Naive thymus-derived CD4-positive, alpha-beta T cell (primary cell): Measurements from ENCODE around the gene TMUB2. TPM values are rescaled to one million over a fixed set of nuclear protein-coding genes. Genes with fewer than 3 reads are reported as not detected.
A peak's percentile ranks its signal among the peaks of the same experiment; 100 is the strongest.

Experiments used
- ATAC-seq: fragments of 150-1000 bp; cut with Tn5 transposase; 2 replicates; pipeline ENCODE4 v1.10.0; 2021; ENCODE audit warnings: mild to moderate bottlenecking, moderate library complexity
- CTCF ChIA-PET: fragments of 350-600 bp; sonication (Branson Sonifier 250); formaldehyde crosslinking; loops from one replicate; lab custom pipeline; 2021; ENCODE audit warnings: antibody characterized with exemption; lab: Charles Lee
- POLR2A ChIA-PET: fragments of 350-600 bp; sonication (Branson Sonifier 250); formaldehyde crosslinking; loops from one replicate; lab custom pipeline; 2021; ENCODE audit warnings: antibody characterized with exemption, inconsistent platforms; lab: Charles Lee
- DNase-seq, 9 donors: peaks; one replicate each; pipeline versions ENCODE4 v3.0.0 to v3.0.0-alpha.2; 2020 to 2022; ENCODE audit warnings: mixed read lengths in 1 of 9
- H3K27ac ChIP-seq: one replicate; pipeline ENCODE4 v1.7.0; 2013; ENCODE audit warnings: mild to moderate bottlenecking, low read depth, low read length, moderate library complexity
- H3K27me3 ChIP-seq, 2 donors: one replicate each; pipeline ENCODE4 v1.7.0; 2013; ENCODE audit warnings: low read length in 2 of 2, mild to moderate bottlenecking in 2 of 2, moderate library complexity in 2 of 2; ENCODE audit not compliant: control insufficient read depth in 2 of 2, insufficient read depth in 2 of 2
- H3K36me3 ChIP-seq, 3 experiments: 1 replicate in 2 of 3; 2 replicates in 1 of 3; pipeline ENCODE4 v1.7.0; 2013; ENCODE audit warnings: low read length in 3 of 3, mild to moderate bottlenecking in 3 of 3, moderate library complexity in 1 of 3; ENCODE audit not compliant: insufficient read depth in 3 of 3, control insufficient read depth in 2 of 3
- H3K4me1 ChIP-seq, 2 donors: one replicate each; pipeline ENCODE4 v1.7.0; 2013; ENCODE audit warnings: low read length in 2 of 2, mild to moderate bottlenecking in 2 of 2, moderate library complexity in 1 of 2; ENCODE audit not compliant: control insufficient read depth in 2 of 2, insufficient read depth in 2 of 2
- H3K4me3 ChIP-seq: 2 replicates; pipeline ENCODE4 v1.7.0; 2013; ENCODE audit warnings: mild to moderate bottlenecking, low read length
- H3K9me3 ChIP-seq, 3 experiments: 1 replicate in 2 of 3; 2 replicates in 1 of 3; pipeline ENCODE4 v1.7.0; 2013; ENCODE audit warnings: low read length in 3 of 3; ENCODE audit not compliant: control insufficient read depth in 2 of 3
- H3K27ac Mint-ChIP-seq, 9 donors: one replicate each; pipeline ENCODE4 v1.8.0; 2020 to 2022; ENCODE audit warnings: mixed read lengths in 9 of 9, mild to moderate bottlenecking in 8 of 9, moderate library complexity in 5 of 9, inconsistent platforms in 2 of 9
- H3K27me3 Mint-ChIP-seq, 5 donors: one replicate each; pipeline ENCODE4 v1.8.0; 2021 to 2022; ENCODE audit warnings: mixed read lengths in 5 of 5, mild to moderate bottlenecking in 1 of 5
- H3K36me3 Mint-ChIP-seq, 5 donors: one replicate each; pipeline ENCODE4 v1.8.0; 2020 to 2022; ENCODE audit warnings: mixed read lengths in 5 of 5, mild to moderate bottlenecking in 3 of 5, inconsistent platforms in 1 of 5
- H3K4me1 Mint-ChIP-seq, 7 donors: one replicate each; pipeline ENCODE4 v1.8.0; 2020 to 2022; ENCODE audit warnings: mixed read lengths in 7 of 7, mild to moderate bottlenecking in 3 of 7, inconsistent platforms in 1 of 7
- H3K4me3 Mint-ChIP-seq, 10 donors: one replicate each; pipeline ENCODE4 v1.8.0; 2020 to 2022; ENCODE audit warnings: mild to moderate bottlenecking in 10 of 10, mixed read lengths in 10 of 10, moderate library complexity in 6 of 10, inconsistent platforms in 2 of 10
- H3K9me3 Mint-ChIP-seq, 11 donors: one replicate each; pipeline ENCODE4 v1.8.0; 2020 to 2022; ENCODE audit warnings: mixed read lengths in 11 of 11, mild to moderate bottlenecking in 4 of 11, inconsistent platforms in 1 of 11, moderate library complexity in 1 of 11
- intact Hi-C, 2 donors: fragments of 100-400 bp; cut with micrococcal nuclease; formaldehyde crosslinking; loops; one replicate each; pipeline ENCODE4 v1.15.1; 2023
- polyA plus RNA-seq, 2 donors: library from polyadenylated mRNA; unstranded; fragments of 300-500 nt; fragmentation: Illumina TruSeq; gene quantifications; one replicate each; pipeline ENCODE4 v1.2.3, GENCODE V29; 2021
- total RNA-seq, 6 experiments: library from RNA in 5 of 6; stranded (reverse) in 5 of 6; gene quantifications; 1 replicate in 5 of 6; 2 replicates in 1 of 6; pipeline ENCODE4 v1.2.3 and lab custom pipeline; 2021 to 2026

TMUB2 gene
- total and polyA plus RNA-seq, 7 experiments from 2014 or later: 21.8 to 56.0 (median 39.3) TPM

DNA sequence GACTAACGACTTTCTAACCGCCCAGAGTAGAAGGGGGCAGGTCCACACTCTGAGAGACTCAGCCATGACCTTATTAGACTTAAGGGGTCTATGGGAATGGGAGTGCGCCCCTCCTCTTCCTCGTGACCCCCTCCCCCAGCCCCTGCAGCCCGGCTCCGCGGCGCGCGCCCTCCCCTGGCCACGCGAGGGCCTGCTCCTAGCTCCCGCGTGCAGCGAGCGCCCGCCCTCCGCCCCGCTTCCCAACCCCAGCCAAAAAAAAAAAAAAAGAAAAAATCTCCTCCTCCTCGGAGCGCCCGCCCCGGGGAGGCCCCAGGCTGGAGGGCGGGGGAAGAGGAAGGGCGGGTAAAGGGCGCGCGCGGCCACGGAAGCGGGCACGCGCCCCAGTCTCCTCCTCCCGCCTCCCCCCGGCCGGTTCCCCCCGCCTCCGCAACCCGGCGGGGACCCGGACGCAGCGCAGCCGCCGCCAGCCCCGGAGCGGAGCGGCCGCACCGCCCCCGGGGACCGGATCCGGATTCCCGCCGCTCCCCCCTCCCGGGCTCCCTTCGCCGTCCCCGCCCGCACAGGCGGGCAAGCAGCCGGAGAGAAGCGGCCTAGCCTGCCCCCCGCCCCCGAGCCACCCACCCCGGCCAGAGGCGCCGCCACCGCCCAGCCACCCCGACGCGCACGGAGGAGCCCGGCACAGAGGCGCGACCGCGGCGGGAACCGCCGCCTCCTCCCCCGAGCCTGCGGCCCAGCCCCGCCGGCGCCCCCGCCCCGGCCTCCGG lies 31.8 kb downstream of the TMUB2 start:
- H3K4me1 ChIP-seq: peaks cover 38 to 42% of the 10 kb centered on the region in 2 donors
- Mint-ChIP-seq H3K9me3 (peaks cover 0 to 8% (median 0%) of the 10 kb centered on the region in 11 donors), H3K36me3 (peaks cover 6 to 38% (median 22%) of the 10 kb centered on the region in 5 donors), H3K27me3 (no peaks in the 10 kb centered on the region), H3K4me1 (peaks cover 48 to 53% (median 52%) of the 10 kb centered on the region in 7 donors), H3K27ac (peak overlapping the region; percentile 84 to 99 (median 97)), H3K4me3 (peak overlapping the region; percentile 76 to 94 (median 86))
- intact Hi-C loops: loop anchor here (1.0 to 10.0 kb wide), 8 partner anchors 8 to 1096 kb away; partner anchors contain the start of genes TMUB2 (in 2 of the 2), GPATCH8 (in 1 of the 2) and MAP3K14 (in 1 of the 2)
- H3K36me3 ChIP-seq: peaks cover 5 to 38% (median 23%) of the 10 kb centered on the region in 3 experiments
- ChIA-PET POLR2A (interaction anchor here (0.6 to 14.1 kb wide), 9 partner anchors 9 to 955 kb away, joined by 3 to 319 read pairs (median 25); partner anchors contain the start of genes ATXN7L3, SLC25A39 and TMUB2), CTCF (interaction anchor here (0.6 to 4.4 kb wide), 5 partner anchors 8 to 315 kb away, joined by 3 to 33 read pairs (median 3); no protein-coding TSS in a partner anchor)
- no peaks in the 10 kb centered on the region for H3K27me3 ChIP-seq
- ATAC-seq (peak; percentile 80), DNase-seq (peak; percentile 82 to 93 (median 92))
- peak overlapping the region; percentile 68 for H3K4me3 ChIP-seq
- no peaks in the 10 kb centered on the region for H3K9me3 ChIP-seq
- H3K27ac ChIP-seq: peak overlapping the region; percentile 90

DNA sequence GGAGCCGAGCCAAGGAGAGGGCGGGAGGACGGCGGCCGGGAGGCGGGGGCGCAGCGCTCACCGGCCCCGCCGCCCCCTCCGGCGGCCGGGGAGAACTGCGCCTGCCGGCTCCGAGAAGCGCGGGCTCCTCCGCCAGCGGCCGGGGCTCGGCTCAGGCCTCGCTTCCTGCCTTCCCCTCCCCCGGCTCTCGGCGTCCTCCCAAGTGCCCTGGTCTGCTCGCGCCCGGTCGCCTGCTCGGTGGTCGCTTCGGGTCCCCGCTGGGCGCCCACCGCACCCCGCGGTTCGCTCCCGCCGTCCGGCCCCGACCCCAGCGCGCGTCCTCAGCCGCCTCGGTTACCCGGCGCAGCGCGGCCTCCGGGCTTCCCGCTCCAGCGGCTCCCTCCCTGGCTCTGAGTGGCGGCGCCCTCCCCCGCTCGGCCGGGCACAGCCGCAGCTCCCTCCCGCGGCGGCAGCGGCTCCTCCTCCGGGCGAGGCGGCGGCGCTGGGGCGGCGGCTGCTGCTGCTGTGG lies 32.4 kb downstream of the TMUB2 start:
- Mint-ChIP-seq H3K9me3 (peaks cover 0 to 8% (median 0%) of the 10 kb centered on the region in 11 donors), H3K4me1 (peaks cover 41 to 47% (median 46%) of the 10 kb centered on the region in 7 donors), H3K27me3 (no peaks in the 10 kb centered on the region), H3K27ac (no peak overlapping the region), H3K4me3 (peak overlapping the region in 5 of 10 donors; percentile 9 to 94 (median 40)), H3K36me3 (peaks cover 6 to 33% (median 16%) of the 10 kb centered on the region in 5 donors)
- DNase-seq (peak; percentile 63 to 84 (median 78)), ATAC-seq (peak; percentile 68)
- POLR2A ChIA-PET: interaction anchor here (0.8 to 14.1 kb wide), 11 partner anchors 10 to 112 kb away, joined by 3 to 319 read pairs (median 23); partner anchors contain the start of genes ATXN7L3, HDAC5, RUNDC3A and SLC25A39
- intact Hi-C loops: loop anchor here (2.0 to 10.0 kb wide), 3 partner anchors 284 to 1096 kb away; partner anchors contain the start of genes GPATCH8 (in 1 of the 2) and MAP3K14 (in 1 of the 2)
- CTCF ChIA-PET: interaction anchor here (0.7 to 4.4 kb wide), 3 partner anchors 8 to 108 kb away, joined by 3 to 33 read pairs (median 5); no protein-coding TSS in a partner anchor
- Histone ChIP-seq H3K36me3 (peaks cover 5 to 32% (median 19%) of the 10 kb centered on the region in 3 experiments), H3K27ac (peak overlapping the region; percentile 90), H3K4me3 (peak overlapping the region; percentile 51), H3K4me1 (peaks cover 36 to 38% of the 10 kb centered on the region in 2 donors), H3K27me3 (no peaks in the 10 kb centered on the region), H3K9me3 (no peaks in the 10 kb centered on the region)

DNA sequence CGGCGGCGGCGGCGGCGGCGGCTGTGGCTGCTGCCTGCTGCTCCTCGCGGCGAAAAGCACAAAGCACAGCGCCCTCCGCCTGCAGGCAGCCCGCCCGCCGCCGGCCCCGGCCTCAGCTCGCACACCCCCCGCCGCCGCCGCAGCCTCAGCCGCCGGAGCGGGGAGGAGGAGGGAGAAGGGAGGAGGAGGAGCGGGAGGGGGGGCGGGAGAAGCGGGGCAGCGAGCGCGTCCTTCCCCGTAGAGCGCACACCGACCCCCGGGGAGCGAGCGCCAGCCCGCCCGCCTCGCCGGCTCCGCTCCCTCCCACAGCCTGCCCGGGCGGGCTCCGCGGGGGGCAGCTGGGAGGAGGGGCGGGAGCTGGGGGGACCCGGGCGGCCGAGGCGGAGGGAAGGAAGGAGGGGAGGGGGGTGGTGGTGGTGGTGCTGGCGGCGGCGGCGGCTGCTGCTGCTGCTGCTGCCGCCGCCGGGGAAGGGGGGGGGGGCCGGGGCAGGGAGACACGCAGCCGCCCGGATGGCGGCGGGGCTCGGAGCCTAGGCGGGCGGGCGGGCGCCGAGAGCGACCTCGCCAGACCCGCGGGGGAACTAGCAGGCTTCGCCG lies 32.9 kb downstream of the TMUB2 start, which contains the start of gene UBTF:
TSS of gene UBTF (minus strand) at position 60 of the 597 bp plus-strand sequence. CDS start 1,446 bp downstream, outside the sequence.
- Histone ChIP-seq H3K9me3 (no peaks in the 10 kb centered on the region), H3K4me3 (peak within 1 kb of the TSS; percentile 85), H3K36me3 (peaks cover 3 to 26% (median 14%) of the 10 kb centered on the region in 3 experiments), H3K27ac (peak within 1 kb of the TSS; percentile 90), H3K27me3 (no peaks in the 10 kb centered on the region), H3K4me1 (peaks cover 30 to 35% of the 10 kb centered on the region in 2 donors)
- H3K36me3 Mint-ChIP-seq: peaks cover 5 to 28% (median 12%) of the 10 kb centered on the region in 5 donors
- DNase-seq: peak; percentile 66 to 84 (median 79)
- peak within 1 kb of the TSS; percentile 87 to 99 (median 94) for H3K4me3 Mint-ChIP-seq
- H3K4me1 Mint-ChIP-seq: peaks cover 37 to 44% (median 41%) of the 10 kb centered on the region in 7 donors
- peaks cover 0 to 8% (median 0%) of the 10 kb centered on the region in 11 donors for H3K9me3 Mint-ChIP-seq
- CTCF ChIA-PET: interaction anchor here (0.7 to 4.4 kb wide), 3 partner anchors 9 to 107 kb away, joined by 3 to 33 read pairs (median 5); no protein-coding TSS in a partner anchor
- H3K27me3 Mint-ChIP-seq: peaks cover 0 to 2% (median 0%) of the 10 kb centered on the region in 5 donors
- ATAC-seq: peak; percentile 34
- peak within 1 kb of the TSS; percentile 93 to 98 (median 94) for H3K27ac Mint-ChIP-seq
- intact Hi-C loops: loop anchor here (2.0 to 10.0 kb wide), 5 partner anchors 27 to 1095 kb away; partner anchors contain the start of genes GPATCH8 (in 1 of the 2), MAP3K14 (in 1 of the 2) and SLC4A1 (in 1 of the 2)
- POLR2A ChIA-PET: interaction anchor here (0.8 to 14.1 kb wide), 12 partner anchors 10 to 111 kb away, joined by 3 to 319 read pairs (median 22); partner anchors contain the start of genes ATXN7L3, HDAC5, RUNDC3A and SLC25A39

DNA sequence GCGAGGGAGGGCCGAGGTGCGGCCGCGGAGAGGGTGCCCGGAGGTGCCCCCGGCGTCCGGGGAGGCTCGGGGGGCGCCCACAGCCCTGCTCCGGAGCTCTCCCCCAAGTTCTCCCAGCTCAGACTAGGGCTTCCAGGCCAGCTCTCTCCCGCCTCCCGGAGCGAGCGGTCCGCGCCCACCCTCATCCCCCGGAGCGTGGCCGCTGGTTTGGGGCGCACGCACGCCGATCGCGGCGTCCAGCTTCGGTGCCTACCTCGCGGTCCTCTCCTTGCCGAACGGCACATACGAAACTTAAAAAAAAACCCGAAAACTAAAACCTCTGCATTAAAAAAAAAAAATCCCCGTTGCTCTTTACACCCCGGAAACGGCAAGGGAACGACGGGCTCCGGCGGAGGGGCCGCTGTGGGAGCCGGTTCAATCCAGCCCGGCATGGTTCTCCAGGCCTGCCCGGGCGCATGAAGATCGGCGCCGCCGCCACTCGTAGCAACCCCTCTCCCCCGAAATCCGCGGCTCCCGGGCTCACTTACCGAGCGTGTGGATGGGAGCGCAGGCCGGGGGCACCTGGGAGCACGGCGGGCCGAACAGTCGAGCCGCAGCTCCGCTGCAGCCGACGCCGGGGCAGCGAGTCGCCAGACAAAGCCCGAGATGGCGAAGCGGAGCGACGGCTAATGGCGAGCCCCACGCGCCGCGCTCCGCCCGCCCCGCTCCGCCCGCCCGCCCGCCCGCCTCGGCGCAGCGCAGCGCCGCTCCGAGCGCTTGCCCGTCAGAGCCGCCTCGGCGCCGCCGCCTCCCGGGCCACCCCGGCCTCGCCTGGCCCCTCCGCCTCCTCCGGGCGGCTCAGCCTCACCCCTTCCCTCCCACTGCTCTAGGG lies 33.7 kb downstream of the TMUB2 start:
- Mint-ChIP-seq H3K4me3 (peak overlapping the region; percentile 93 to 99 (median 96)), H3K4me1 (peaks cover 30 to 38% (median 33%) of the 10 kb centered on the region in 7 donors), H3K27ac (peak overlapping the region; percentile 93 to 98 (median 95)), H3K27me3 (peaks cover 0 to 2% (median 0%) of the 10 kb centered on the region in 5 donors), H3K9me3 (peaks cover 0 to 8% (median 0%) of the 10 kb centered on the region in 11 donors), H3K36me3 (peaks cover 0 to 21% (median 5%) of the 10 kb centered on the region in 5 donors)
- Histone ChIP-seq H3K27ac (peak overlapping the region; percentile 90), H3K9me3 (no peaks in the 10 kb centered on the region), H3K27me3 (no peaks in the 10 kb centered on the region), H3K4me3 (peak overlapping the region; percentile 96), H3K4me1 (peaks cover 23 to 28% of the 10 kb centered on the region in 2 donors), H3K36me3 (peaks cover 0 to 19% (median 7%) of the 10 kb centered on the region in 3 experiments)
- intact Hi-C loops: loop anchor here in 1 of 2 donors (1.0 to 5.0 kb wide), 4 partner anchors 26 to 97 kb away; partner anchors contain the start of genes HDAC5, RUNDC3A and SLC4A1
- DNase-seq (peak; percentile 45 to 79 (median 71)), ATAC-seq (peak; percentile 43)
- ChIA-PET CTCF (interaction anchor here (1.1 to 4.4 kb wide), 4 partner anchors 10 to 110 kb away, joined by 3 to 33 read pairs (median 7); no protein-coding TSS in a partner anchor), POLR2A (interaction anchor here (0.8 to 14.1 kb wide), 19 partner anchors 9 to 141 kb away, joined by 3 to 319 read pairs (median 5); partner anchors contain the start of genes ATXN7L3, GRN, HDAC5 and RUNDC3A)
